Brain microvascular endothelial cell (primary cell): ENCODE results near the gene DYNC1LI2.

ENCODE experiments used
- DNase-seq: peaks from one replicate; pipeline ENCODE4 v3.0.0-alpha.2; 2020
- H3K27ac ChIP-seq: fragments of 250-450 bp; sonication (Bioruptor Pico); 2 replicates; pipeline ENCODE4 v1.5.1; 2020; ENCODE audit warnings: mild to moderate bottlenecking, moderate library complexity
- H3K27me3 ChIP-seq: fragments of 250-450 bp; sonication (Bioruptor Pico); replicated peaks from 2 replicates; pipeline ENCODE4 v1.5.1; 2020; ENCODE audit warnings: mild to moderate bottlenecking
- H3K36me3 ChIP-seq: fragments of 250-450 bp; sonication (Bioruptor Pico); replicated peaks from 2 replicates; pipeline ENCODE4 v1.5.1; 2020; ENCODE audit warnings: mild to moderate bottlenecking
- H3K4me3 ChIP-seq: 2 replicates; pipeline ENCODE4 v1.5.1; 2011; ENCODE audit warnings: low read depth, mild to moderate bottlenecking, control low read depth, low read length, moderate library complexity
- in situ Hi-C: cut with HindIII; loops from 2 replicates; pipeline ENCODE4 v1.10.0; 2017; ENCODE audit warnings: low sequenced_read_pairs, low pct_ligation_motif_present
- TF ChIP-seq, protein P1 (sequence below): IDR thresholded peaks from 2 replicates; pipeline ENCODE4 v1.5.1; 2011; ENCODE audit warnings: low read depth, mild to moderate bottlenecking, moderate library complexity, low read length, control low read depth, inconsistent platforms; ENCODE audit errors: missing control alignments

The DYNC1LI2 gene

DNA sequence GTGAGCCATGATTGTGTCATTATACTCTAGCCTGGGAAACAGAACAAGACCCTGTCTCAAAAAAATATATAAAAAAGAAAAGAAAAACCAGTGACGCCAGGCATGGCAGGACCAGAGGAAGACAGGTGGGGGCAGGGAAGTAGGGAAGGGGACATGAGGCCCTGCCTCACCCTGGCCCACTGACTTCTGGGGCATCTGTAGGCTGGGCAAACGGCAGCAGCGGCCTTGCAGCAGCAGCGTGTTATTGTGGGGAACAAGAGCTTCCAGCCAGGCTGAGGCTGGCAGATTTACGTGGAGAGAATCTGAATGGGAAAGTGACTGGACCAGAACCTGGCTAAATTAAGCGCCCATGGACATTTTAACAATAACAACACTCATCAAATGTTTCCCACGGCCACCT lies 74.2 kb downstream of the DYNC1LI2 start:
- H3K27me3 ChIP-seq: no peaks in the 10 kb centered on the region
- DNase-seq: no peak
- TF ChIP-seq, protein P1, sequence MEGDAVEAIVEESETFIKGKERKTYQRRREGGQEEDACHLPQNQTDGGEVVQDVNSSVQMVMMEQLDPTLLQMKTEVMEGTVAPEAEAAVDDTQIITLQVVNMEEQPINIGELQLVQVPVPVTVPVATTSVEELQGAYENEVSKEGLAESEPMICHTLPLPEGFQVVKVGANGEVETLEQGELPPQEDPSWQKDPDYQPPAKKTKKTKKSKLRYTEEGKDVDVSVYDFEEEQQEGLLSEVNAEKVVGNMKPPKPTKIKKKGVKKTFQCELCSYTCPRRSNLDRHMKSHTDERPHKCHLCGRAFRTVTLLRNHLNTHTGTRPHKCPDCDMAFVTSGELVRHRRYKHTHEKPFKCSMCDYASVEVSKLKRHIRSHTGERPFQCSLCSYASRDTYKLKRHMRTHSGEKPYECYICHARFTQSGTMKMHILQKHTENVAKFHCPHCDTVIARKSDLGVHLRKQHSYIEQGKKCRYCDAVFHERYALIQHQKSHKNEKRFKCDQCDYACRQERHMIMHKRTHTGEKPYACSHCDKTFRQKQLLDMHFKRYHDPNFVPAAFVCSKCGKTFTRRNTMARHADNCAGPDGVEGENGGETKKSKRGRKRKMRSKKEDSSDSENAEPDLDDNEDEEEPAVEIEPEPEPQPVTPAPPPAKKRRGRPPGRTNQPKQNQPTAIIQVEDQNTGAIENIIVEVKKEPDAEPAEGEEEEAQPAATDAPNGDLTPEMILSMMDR: no peak
- no peak overlapping the region for H3K27ac ChIP-seq
- in situ Hi-C loops: no loop called here
- H3K4me3 ChIP-seq: no peak overlapping the region
- H3K36me3 ChIP-seq: no peaks in the 10 kb centered on the region

DNA sequence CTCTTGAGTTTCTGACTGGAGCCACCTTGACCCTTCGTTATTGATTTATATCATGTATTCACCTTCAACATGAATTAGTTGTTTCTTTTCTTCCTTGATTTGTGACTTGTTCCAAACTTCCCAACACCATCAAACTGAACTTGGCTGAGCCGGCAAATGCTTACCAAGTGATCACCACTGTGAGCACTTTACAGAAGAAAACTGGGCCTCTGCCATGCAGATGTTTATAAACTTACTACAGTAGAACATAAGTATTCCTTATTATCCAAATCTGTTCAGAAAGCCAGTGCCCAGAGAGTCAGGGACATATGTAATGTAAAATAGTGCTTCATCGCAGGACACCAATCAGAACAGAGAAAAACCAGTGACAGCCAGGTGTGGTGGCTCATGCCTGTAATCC lies 74.8 kb downstream of the DYNC1LI2 start:
- DNase-seq: no peak
- H3K27me3 ChIP-seq: no peaks in the 10 kb centered on the region
- in situ Hi-C loops: no loop called here
- H3K36me3 ChIP-seq: no peaks in the 10 kb centered on the region
- H3K27ac ChIP-seq: no peak overlapping the region
- TF ChIP-seq, protein P1: no peak
- no peak overlapping the region for H3K4me3 ChIP-seq

DNA sequence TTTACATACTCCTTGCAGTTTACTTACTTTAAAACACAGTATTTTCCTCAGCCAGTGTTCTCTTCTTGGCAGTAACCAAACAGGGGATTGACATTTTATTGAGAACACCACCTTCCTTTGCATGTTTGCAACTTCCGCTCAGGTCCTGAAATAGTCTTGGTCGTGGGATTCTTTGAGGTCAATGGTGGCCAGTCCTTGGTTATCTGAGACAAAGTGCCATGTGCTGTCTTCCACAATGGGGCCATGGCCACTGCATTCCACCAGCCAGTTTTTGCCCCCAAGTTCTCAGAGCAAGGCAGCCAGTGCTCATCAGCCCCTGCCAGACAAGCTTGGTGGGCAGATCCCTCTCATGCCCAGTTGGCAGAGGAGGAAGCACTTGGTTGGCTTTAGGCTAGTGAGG lies 77.7 kb downstream of the DYNC1LI2 start:
- TF ChIP-seq, protein P1: no peak
- no peak overlapping the region for H3K27ac ChIP-seq
- no peak for DNase-seq
- no peak overlapping the region for H3K4me3 ChIP-seq
- no peaks in the 10 kb centered on the region for H3K36me3 ChIP-seq
- no peaks in the 10 kb centered on the region for H3K27me3 ChIP-seq
- in situ Hi-C loops: no loop called here
